Measurements from ENCODE around the gene CEACAM8. TPM values are rescaled to one million over a fixed set of nuclear protein-coding genes. Genes with fewer than 3 reads are reported as not detected.

The CEACAM8 gene
- total and polyA plus RNA-seq, 2 donors (not counting 3 experiments of a cell fraction or from before 2014, with no cell fraction given), result not detected

DNA sequence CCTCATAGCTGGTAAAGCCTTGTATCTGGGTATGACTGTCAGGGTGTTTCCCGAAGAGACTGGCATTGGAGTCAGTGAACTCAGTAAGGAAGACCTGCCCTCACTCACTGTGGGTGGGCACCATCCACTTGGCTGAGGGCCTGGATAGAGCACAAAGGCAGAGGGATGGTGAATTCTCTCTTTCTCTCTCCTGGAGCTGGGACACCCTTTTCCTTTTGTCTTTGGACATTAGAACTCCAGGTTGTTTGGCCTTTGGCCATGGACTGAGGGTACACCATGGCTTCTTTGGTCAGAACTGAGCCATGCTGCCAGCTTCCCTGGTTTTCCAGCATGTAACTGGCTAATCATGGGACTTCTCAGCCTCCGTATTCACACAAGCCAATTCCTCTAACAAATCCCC, 61.8 kb downstream of the CEACAM8 start:
- BruUV-seq (replicated peaks), result no TSS peak
- dilution Hi-C loops (cut with MboI; ENCODE audit: extremely low pct_ligation_motif_present, low sequenced_read_pairs), result no loop called here

More for the DNA sequence above, 61.8 kb downstream of the CEACAM8 start:
- intact Hi-C loops (cut with micrococcal nuclease), result no loop called here
- Histone ChIP-seq H3K36me3 (ENCODE audit: control insufficient read depth in 2 of 2, extremely low read depth in 1 of 2, insufficient read depth in 2 of 2, low read length in 2 of 2) (no peaks in the 10 kb centered on the region), H4K20me1 (replicated peaks; ENCODE audit: control insufficient read depth, extremely low read depth, insufficient read depth, low read length) (no peaks in the 10 kb centered on the region), H3K79me2 (ENCODE audit: control insufficient read depth, insufficient read depth, low read length) (no peaks in the 10 kb centered on the region), H3K4me2 (ENCODE audit: insufficient read depth, low read length) (no peak overlapping the region), H3K9me1 (replicated peaks; ENCODE audit: control insufficient read depth, extremely low read depth, insufficient read depth, low read length) (no peaks in the 10 kb centered on the region), H3K9ac (replicated peaks; ENCODE audit: extremely low read depth, insufficient read depth, low read length) (no peak overlapping the region), H3K4me3 (replicated peaks in 1 of 3; ENCODE audit: insufficient read depth in 1 of 3, low read depth in 1 of 3, low read length in 3 of 3) (no peak overlapping the region), H3K27me3 (ENCODE audit: control insufficient read depth in 2 of 2, insufficient read depth in 2 of 2, low read length in 2 of 2) (no peaks in the 10 kb centered on the region), H3K9me3 (replicated peaks; ENCODE audit: control insufficient read depth, insufficient read depth, low read length) (no peaks in the 10 kb centered on the region), H3K4me1 (ENCODE audit: control insufficient read depth, extremely low read depth, insufficient read depth, low read length) (peaks cover 8% of the 10 kb centered on the region), H2AFZ (ENCODE audit: low read depth, low read length) (no peak overlapping the region), H3K27ac (ENCODE audit: insufficient read depth, low read depth, low read length) (no peak overlapping the region)
- FAIRE-seq, result no peak
- CTCF ChIA-PET, result interaction anchor here (1.3 to 5.6 kb wide), 3 partner anchors 78 to 82 kb away, joined by 3 to 137 read pairs (median 7); no protein-coding TSS in a partner anchor
- DNase-seq (ENCODE audit: low read depth, low spot score), result no peak
- POLR2A ChIA-PET, result no interaction called here
- no peak for TF ChIP-seq POLR2AphosphoS5 (IDR thresholded peaks at IDR 0.05; ENCODE audit: insufficient read depth, low read depth, low read length)
- no peak for TF ChIP-seq MYC (IDR thresholded peaks at IDR 0.05; ENCODE audit: low read depth, low read length)
- TF ChIP-seq EZH2 (IDR thresholded peaks at IDR 0.05; ENCODE audit: borderline replicate concordance, low read depth, low read length, severe bottlenecking), result no peak
- no peak for TF ChIP-seq POLR2A (IDR thresholded peaks at IDR 0.05; ENCODE audit: low read depth, low read length)
- no peak for TF ChIP-seq FOS (IDR thresholded peaks at IDR 0.05; ENCODE audit: borderline replicate concordance, insufficient read depth, low read length)
- no peak for TF ChIP-seq MAX (IDR thresholded peaks at IDR 0.05; ENCODE audit: insufficient read depth, insufficient read length)
- TF ChIP-seq, protein P1, sequence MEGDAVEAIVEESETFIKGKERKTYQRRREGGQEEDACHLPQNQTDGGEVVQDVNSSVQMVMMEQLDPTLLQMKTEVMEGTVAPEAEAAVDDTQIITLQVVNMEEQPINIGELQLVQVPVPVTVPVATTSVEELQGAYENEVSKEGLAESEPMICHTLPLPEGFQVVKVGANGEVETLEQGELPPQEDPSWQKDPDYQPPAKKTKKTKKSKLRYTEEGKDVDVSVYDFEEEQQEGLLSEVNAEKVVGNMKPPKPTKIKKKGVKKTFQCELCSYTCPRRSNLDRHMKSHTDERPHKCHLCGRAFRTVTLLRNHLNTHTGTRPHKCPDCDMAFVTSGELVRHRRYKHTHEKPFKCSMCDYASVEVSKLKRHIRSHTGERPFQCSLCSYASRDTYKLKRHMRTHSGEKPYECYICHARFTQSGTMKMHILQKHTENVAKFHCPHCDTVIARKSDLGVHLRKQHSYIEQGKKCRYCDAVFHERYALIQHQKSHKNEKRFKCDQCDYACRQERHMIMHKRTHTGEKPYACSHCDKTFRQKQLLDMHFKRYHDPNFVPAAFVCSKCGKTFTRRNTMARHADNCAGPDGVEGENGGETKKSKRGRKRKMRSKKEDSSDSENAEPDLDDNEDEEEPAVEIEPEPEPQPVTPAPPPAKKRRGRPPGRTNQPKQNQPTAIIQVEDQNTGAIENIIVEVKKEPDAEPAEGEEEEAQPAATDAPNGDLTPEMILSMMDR (IDR thresholded peaks at IDR 0.05; ENCODE audit: extremely low read depth in 1 of 2, insufficient read depth in 1 of 2, low read depth in 1 of 2, low read length in 2 of 2), result no peak
- no peak for TF ChIP-seq JUN (IDR thresholded peaks at IDR 0.05; ENCODE audit: borderline replicate concordance, insufficient read depth, insufficient read length, low read depth)
- no peak for TF ChIP-seq GATA2 (IDR thresholded peaks at IDR 0.05; ENCODE audit: insufficient read depth, insufficient read length, low read depth, low read length)

Data from endothelial cell of umbilical vein (primary cell).